Effector memory CD4-positive, alpha-beta T cell (primary cell): ENCODE measurements around the gene MISP.

Experiments used
- DNase-seq, 3 donors: peaks; one replicate each; pipeline ENCODE4 v3.0.0-alpha.2; 2020
- H3K27ac ChIP-seq: 2 replicates; pipeline ENCODE4 v1.7.0; 2013; ENCODE audit warnings: mild to moderate bottlenecking, low read length, moderate library complexity; ENCODE audit not compliant: insufficient read depth, poor library complexity, severe bottlenecking
- H3K27me3 ChIP-seq: replicated peaks from 2 replicates; pipeline ENCODE4 v1.7.0; 2013; ENCODE audit warnings: mild to moderate bottlenecking, low read length; ENCODE audit not compliant: insufficient read depth, control insufficient read depth, poor library complexity, severe bottlenecking
- H3K36me3 ChIP-seq: 2 replicates; pipeline ENCODE4 v1.7.0; 2013; ENCODE audit warnings: mild to moderate bottlenecking, low read length, moderate library complexity; ENCODE audit not compliant: control insufficient read depth, insufficient read depth
- H3K4me1 ChIP-seq: 2 replicates; pipeline ENCODE4 v1.7.0; 2013; ENCODE audit warnings: low read length, mild to moderate bottlenecking; ENCODE audit not compliant: control insufficient read depth, insufficient read depth, poor library complexity, severe bottlenecking
- H3K4me3 ChIP-seq: 2 replicates; pipeline ENCODE4 v1.7.0; 2013; ENCODE audit warnings: low read length, low read depth, mild to moderate bottlenecking; ENCODE audit not compliant: insufficient read depth, poor library complexity, severe bottlenecking
- H3K9me3 ChIP-seq: 2 replicates; pipeline ENCODE4 v1.7.0; 2013; ENCODE audit warnings: mild to moderate bottlenecking, low read length, moderate library complexity; ENCODE audit not compliant: control insufficient read depth

MISP gene

GRCh38 chr19:803686-804418, 52.9 kb downstream of the MISP start:
- Histone ChIP-seq H3K27me3 (no peaks in the 10 kb centered on the region), H3K27ac (no peak overlapping the region), H3K36me3 (peaks cover 66% of the 10 kb centered on the region), H3K9me3 (no peaks in the 10 kb centered on the region), H3K4me1 (peaks cover 48% of the 10 kb centered on the region), H3K4me3 (no peak overlapping the region)
- DNase-seq: no peak

GRCh38 chr19:804419-805165, 53.7 kb downstream of the MISP start:
- no peak for DNase-seq
- Histone ChIP-seq H3K9me3 (no peaks in the 10 kb centered on the region), H3K27ac (no peak overlapping the region), H3K4me1 (peaks cover 41% of the 10 kb centered on the region), H3K27me3 (no peaks in the 10 kb centered on the region), H3K4me3 (no peak overlapping the region), H3K36me3 (peaks cover 69% of the 10 kb centered on the region)

- DNase-seq: no peak
- H3K27me3 ChIP-seq: no peaks in the 10 kb centered on the region
- H3K36me3 ChIP-seq: peaks cover 75% of the 10 kb centered on the region
- peaks cover 36% of the 10 kb centered on the region for H3K4me1 ChIP-seq
- no peak overlapping the region for H3K4me3 ChIP-seq
- H3K27ac ChIP-seq: no peak overlapping the region
- no peaks in the 10 kb centered on the region for H3K9me3 ChIP-seq
Measured at GRCh38 chr19:805166-805551, 54.2 kb downstream of the MISP start.

GRCh38 chr19:805600-806550, 55.0 kb downstream of the MISP start:
- Histone ChIP-seq H3K9me3 (no peaks in the 10 kb centered on the region), H3K27ac (no peak overlapping the region), H3K4me3 (no peak overlapping the region), H3K4me1 (peaks cover 29% of the 10 kb centered on the region), H3K27me3 (no peaks in the 10 kb centered on the region), H3K36me3 (peaks cover 82% of the 10 kb centered on the region)
- no peak for DNase-seq

DNA sequence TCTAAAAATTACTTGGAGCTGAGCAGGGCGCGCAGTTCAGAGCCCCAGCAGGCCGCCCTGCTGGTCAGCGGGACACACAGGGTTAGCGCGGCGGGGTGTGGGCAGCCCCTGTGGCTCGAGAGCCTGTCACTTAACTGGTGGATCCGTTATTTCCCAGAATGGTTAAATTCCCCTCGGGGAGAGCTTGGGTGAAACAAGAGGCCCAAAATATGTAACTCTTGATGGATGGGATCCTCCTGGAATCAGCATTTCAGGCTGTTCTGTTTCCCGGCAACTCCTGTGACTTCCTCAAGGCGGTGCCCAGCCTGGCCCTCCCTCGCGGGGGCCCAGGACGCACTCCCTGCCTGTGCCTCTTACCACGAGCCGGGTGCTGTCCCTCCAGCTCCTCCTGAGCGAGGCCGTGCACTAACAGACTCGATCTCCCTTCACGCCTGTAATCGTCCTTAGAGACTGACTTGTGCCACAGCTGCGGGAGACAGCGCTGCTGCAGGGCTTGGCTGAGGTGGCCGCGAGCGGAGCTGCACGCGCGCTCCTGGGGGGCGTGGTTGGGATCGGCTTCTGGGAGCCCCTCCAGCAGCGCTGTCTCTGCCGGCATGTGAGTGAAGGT, 56.0 kb downstream of the MISP start:
- H3K36me3 ChIP-seq: peaks cover 92% of the 10 kb centered on the region
- peaks cover 18% of the 10 kb centered on the region for H3K4me1 ChIP-seq
- no peak overlapping the region for H3K27ac ChIP-seq

DNA sequence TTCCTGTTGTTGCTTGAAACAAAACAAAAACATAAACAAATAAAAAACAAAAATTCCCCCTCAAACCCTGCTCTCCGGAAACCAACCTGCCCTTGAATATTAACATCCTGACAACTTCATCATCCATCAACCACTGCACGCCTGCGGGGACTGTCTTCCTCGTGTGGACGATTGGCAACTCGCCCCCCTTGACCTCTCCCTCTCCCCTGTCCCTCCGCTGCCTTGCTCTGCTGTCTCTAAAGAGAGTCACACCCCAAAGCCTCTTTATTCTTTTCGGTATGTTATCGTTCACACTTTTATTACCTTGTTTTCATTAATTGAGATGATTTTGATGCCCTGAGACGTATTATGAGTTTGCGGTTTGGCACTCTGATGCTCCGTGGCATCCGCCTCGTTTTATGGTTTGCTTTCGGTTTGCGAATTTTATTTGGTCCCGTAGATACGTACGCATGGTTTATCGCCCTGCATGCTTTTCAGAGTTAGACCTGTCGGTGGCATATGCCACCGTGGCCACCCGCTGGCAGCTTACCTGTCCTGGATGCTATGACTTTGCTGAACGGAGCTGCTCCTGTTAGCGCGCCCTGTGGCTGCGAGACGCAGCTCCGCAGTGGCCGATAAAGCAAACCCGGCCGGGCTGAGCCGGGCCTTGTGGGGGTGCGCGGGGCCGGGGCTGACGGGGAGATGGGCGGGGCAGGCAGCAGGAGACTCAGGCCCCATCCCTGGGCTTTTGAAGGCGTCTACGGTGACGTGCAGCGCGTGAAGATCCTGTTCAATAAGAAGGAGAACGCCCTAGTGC, 56.9 kb downstream of the MISP start:
- no peaks in the 10 kb centered on the region for H3K27me3 ChIP-seq
- H3K27ac ChIP-seq: no peak overlapping the region
- H3K9me3 ChIP-seq: no peaks in the 10 kb centered on the region
- peaks cover 89% of the 10 kb centered on the region for H3K36me3 ChIP-seq
- H3K4me3 ChIP-seq: no peak overlapping the region
- H3K4me1 ChIP-seq: peaks cover 9% of the 10 kb centered on the region
- DNase-seq: no peak

More for the DNA sequence above, 56.0 kb downstream of the MISP start:
- Histone ChIP-seq H3K27me3 (no peaks in the 10 kb centered on the region), H3K9me3 (no peaks in the 10 kb centered on the region), H3K4me3 (no peak overlapping the region)
- no peak for DNase-seq

DNA sequence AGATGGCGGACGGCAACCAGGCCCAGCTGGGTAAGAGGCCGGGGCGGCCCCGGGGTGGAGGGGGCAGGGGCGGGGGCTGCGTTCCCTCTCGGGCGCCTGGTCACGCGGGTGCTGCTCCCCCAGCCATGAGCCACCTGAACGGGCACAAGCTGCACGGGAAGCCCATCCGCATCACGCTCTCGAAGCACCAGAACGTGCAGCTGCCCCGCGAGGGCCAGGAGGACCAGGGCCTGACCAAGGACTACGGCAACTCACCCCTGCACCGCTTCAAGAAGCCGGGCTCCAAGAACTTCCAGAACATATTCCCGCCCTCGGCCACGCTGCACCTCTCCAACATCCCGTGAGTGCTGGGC, 57.5 kb downstream of the MISP start:
- Histone ChIP-seq H3K27me3 (no peaks in the 10 kb centered on the region), H3K9me3 (no peaks in the 10 kb centered on the region), H3K36me3 (peaks cover 86% of the 10 kb centered on the region), H3K4me1 (peaks cover 4% of the 10 kb centered on the region), H3K27ac (no peak overlapping the region), H3K4me3 (no peak overlapping the region)
- DNase-seq: no peak

GRCh38 chr19:810077-810855, 59.4 kb downstream of the MISP start:
- H3K9me3 ChIP-seq: no peaks in the 10 kb centered on the region
- H3K4me1 ChIP-seq: no peaks in the 10 kb centered on the region
- DNase-seq: no peak
- peaks cover 68% of the 10 kb centered on the region for H3K36me3 ChIP-seq
- no peaks in the 10 kb centered on the region for H3K27me3 ChIP-seq
- H3K4me3 ChIP-seq: no peak overlapping the region
- H3K27ac ChIP-seq: no peak overlapping the region
